ENCODE measurements around the gene SPCS2.
"Not testable (repeated sequence)": the region's sequence is repeated elsewhere in the genome, so short reads cannot be mapped to it uniquely, and the experiment has no call there.

SPCS2 gene

GRCh38 chr11:74988541-74989259 lies 39.6 kb downstream of the SPCS2 start, which contains the start of gene NEU3:
TSS of gene NEU3 (plus strand) at chr11:74988933. CDS start at chr11:74989061, 128 bp downstream.
- DNase-seq, result peak; percentile 40 to 89 (median 74)

DNA sequence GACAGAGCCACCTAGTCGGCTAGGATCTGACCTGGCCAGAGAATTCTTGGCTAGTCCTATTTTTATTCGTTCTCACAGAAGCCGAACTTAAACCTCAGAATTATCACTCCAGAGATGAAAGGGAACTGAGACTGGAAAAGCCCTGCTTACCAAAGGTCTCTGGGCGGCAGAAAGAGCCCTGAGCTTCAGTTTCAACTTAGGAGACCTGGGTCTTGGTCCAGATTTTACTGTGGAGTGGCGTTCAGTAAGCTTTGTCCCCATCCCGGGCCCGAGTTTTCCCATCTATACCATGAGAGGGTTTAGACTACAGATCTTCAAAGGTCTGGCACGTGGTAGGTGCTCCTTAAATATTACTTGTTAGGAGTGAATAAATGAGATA lies 40.2 kb downstream of the SPCS2 start:
- no peak for DNase-seq
- intact Hi-C loops (cut with DNase I), result no loop called here

More at GRCh38 chr11:74988541-74989259, 39.6 kb downstream of the SPCS2 start, which contains the start of gene NEU3:
- intact Hi-C loops (cut with DNase I), result no loop called here

DNA sequence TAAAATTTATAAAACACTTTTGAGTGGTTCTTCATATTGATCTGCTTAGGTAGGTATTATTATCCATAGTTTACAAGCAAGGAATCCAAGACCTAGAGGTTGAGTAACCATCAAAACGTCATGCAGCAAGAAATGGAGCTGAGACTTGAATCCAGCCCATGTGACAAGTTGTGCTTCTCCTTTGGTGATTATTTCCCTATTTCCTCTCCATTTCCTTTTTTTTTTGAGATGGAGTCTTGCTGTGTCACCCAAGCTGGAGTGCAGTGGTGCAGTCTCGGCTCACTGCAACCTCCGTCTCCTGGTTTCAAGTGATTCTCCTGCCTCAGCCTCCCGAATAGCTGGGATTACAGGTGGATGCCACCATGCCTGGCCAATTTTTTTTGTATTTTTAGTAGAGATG lies 41.1 kb downstream of the SPCS2 start:
- intact Hi-C loops (cut with DNase I); DNase-seq: not testable (repeated sequence)

DNA sequence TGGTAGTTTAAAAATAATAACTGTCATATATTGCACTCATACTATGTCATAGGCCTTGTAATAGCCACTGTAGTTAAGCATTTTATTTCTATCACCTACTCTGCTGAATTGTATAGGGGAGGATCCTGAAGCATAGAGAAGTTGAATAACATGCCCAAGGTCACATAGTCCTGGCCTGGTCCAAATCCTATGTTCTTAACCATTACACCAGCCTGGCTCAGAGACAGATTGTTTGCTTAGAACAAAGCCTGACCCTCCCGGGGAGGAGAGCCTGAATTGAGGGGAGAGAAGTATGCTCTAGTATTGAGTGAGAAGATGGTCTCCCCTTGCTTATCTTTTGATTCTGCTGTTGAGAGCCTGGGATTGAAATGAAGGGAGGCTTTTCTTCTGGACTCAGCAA lies 41.9 kb downstream of the SPCS2 start:
- intact Hi-C loops (cut with DNase I), result no loop called here
- DNase-seq, result no peak

DNA sequence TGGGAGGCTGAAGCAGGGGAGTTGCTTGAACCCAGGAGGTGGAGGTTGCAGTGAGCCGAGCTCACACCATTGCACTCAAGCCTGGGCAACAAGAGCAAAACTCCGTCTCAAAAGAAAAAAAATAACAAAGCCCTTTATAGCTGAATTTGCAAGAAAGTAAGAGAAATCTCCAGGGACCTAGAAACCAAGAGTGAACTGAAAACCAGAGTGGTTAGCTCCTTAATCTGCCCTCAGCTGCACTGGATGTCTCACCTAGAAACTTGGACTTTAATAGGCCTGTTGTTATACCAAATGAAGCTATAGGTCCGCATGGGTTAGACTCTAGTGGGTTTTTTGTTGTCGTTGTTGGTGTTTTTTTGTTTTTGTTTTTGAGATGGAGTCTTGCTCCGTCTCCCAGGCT lies 43.8 kb downstream of the SPCS2 start:
- intact Hi-C loops (cut with DNase I), result no loop called here
- no peak for DNase-seq

DNA sequence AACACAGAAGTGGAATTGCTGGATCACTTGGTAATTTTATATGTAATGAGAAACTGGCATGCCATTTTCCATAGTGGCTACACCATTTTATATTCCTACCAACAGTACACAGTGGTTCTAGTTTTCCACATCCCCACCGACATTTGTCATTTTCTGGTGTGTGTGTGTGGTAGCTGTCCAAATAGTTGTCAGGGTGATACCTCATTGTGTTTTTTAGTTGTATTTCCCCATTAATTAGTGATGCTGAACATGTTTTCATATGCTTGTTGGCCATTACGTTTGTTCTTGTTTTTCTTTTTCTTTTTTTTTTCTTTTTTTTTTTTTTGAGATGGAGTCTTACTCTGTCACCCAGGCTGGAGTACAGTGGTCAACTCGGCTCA lies 51.9 kb downstream of the SPCS2 start:
- intact Hi-C loops (cut with DNase I), result no loop called here
- no peak for DNase-seq

GRCh38 chr11:75001686-75002085 lies 52.6 kb downstream of the SPCS2 start:
- intact Hi-C loops (cut with DNase I), result no loop called here
- no peak for DNase-seq

DNA sequence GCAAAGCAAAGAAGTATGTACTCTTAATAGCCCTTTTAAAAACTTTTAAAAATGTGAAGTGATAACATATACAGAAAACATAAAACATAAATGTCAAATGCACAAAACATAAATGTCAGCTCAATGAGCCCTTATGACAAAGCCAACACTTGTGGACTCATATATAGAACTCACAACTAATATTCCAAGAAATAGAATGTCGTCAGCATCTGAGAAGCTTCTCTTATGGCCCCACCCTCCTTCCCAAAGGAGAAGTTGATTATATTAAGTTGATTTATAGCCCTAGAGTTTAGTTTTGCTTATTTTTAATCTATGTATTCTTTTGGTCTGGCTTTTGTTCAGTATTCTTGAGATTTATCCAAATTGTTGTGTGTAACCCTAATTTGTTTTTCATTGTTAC lies 53.5 kb downstream of the SPCS2 start:
- intact Hi-C loops (cut with DNase I), result no loop called here

GRCh38 chr11:75004215-75004614 lies 55.1 kb downstream of the SPCS2 start:
- DNase-seq, result no peak
- intact Hi-C loops (cut with DNase I), result no loop called here

More for the DNA sequence above, 53.5 kb downstream of the SPCS2 start:
- no peak for DNase-seq

GRCh38 chr11:75011357-75011756 lies 62.3 kb downstream of the SPCS2 start:
- no peak for DNase-seq
- intact Hi-C loops (cut with DNase I), result no loop called here

GRCh38 chr11:75011872-75012271 lies 62.8 kb downstream of the SPCS2 start:
- DNase-seq, result no peak
- intact Hi-C loops (cut with DNase I), result no loop called here

DNA sequence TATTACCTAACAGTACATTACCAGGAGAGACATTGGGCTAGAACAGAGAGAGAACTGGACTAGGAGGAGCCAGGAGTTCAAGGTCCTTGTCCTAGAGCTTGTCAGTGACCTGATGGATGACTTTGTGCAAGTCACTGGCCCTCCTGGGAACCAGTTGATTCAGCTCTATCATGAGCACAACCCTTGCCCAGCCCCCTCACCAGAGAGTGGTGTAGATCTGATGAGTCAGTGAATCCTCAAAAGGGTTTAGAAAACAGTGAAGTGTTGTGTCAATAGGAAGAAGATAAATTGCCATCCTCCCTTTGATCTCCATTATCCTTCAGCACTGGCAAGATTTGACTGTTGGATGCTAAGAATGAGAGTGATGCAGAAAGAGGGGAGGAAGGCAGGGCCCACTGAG lies 64.0 kb downstream of the SPCS2 start:
- intact Hi-C loops (cut with DNase I), result no loop called here
- DNase-seq, result no peak

GRCh38 chr11:75014129-75014528 lies 65.1 kb downstream of the SPCS2 start:
- intact Hi-C loops (cut with DNase I), result no loop called here
- peak in 1 of 42 donors; percentile 3 for DNase-seq

- DNase-seq; intact Hi-C loops (cut with DNase I): not testable (repeated sequence)
Observed at GRCh38 chr11:75019200-75019599, 70.1 kb downstream of the SPCS2 start.

GRCh38 chr11:75020328-75020727 lies 71.3 kb downstream of the SPCS2 start:
- intact Hi-C loops (cut with DNase I), result loop anchor here (5.0 to 10.0 kb wide), 2 partner anchors 86 to 227 kb away; no protein-coding TSS in a partner anchor
- DNase-seq, result not testable (repeated sequence)

DNA sequence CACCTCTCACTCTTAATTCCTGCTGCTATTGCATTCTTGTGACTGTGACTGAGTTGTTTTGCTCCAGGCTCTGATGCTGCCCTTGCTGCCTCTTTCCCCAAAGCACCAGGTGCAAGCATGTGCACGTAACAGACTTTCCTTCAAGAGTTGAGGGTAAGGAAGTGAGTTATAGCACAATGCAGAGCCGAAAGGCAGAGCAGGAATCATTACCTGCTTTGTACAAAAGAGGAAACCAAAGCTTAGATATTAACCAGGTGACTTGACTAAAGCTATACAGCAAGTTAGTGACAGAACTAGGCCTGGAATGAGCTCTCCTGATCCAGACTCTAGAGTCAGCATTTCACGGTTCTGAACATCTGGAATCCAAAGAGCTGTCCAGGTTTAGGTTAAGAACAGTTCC lies 73.2 kb downstream of the SPCS2 start:
- no peak for DNase-seq
- intact Hi-C loops (cut with DNase I), result loop anchor here (5.0 to 10.0 kb wide), 2 partner anchors 87 to 225 kb away; no protein-coding TSS in a partner anchor

DNA sequence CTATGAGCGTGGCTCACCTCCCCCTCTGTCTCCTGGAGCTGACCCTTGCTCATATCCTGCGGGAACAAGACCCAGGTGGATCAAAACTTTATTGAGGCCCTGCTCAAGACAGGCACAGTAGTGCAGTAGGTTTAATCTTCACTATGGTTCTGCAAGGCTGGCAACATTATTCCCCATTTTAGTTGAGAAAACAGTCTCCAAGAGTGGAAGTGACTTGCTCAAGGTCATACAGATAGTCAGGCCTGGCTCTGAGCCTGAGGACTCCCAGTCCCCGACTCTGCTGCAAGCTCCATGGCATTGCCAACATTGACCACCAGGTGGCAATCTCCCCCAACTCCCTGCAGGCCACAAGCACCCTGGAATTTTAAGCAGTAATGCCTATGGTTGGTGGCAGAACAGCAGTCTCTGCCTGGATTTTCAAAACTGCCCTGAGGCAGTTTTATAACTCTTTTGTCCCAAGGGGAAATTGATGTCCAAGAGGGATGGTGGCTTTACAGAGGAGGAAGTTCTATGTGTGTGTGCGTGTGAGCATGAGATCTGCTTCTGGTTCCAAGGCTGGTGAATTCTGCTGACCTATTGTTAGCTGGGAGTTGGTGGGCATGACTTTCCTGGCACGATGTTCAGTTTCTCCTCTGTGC lies 73.8 kb downstream of the SPCS2 start:
- peak; percentile 42 to 94 (median 86) for DNase-seq
- intact Hi-C loops (cut with DNase I), result loop anchor here (5.0 to 10.0 kb wide), 2 partner anchors 88 to 224 kb away; no protein-coding TSS in a partner anchor

DNA sequence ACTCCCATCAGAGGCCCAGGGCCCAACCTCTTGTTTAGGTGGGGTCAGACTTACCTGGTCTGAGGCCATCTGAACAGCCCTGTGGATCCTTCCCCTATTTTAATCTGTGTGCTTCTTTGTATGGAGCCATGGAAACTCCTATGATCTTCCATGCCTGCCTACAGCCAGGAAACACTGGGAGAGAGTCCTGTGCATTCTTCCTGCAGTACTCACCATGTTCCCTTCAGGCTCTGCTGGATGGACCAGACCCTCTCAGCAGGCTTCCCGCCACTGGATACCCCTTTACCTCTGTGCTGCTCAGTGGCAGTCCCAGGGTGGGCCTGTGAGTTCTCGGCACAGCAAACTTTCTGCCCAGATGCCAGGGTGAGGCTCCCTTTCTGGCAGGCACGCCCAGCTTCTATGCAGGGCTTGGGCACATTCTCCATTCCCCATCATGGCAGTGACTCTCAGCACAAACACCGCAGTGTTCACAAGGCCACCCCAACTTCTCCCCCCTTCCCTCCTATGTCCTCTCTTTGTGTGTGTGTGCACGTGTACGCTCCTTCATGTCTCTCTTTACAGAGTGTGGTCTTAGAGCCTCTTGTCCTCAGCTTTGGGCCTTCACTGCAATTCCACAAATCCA lies 74.5 kb downstream of the SPCS2 start:
- DNase-seq, result peak in 20 of 42 donors; percentile 13 to 61 (median 35)
- intact Hi-C loops (cut with DNase I), result loop anchor here (5.0 to 10.0 kb wide), 2 partner anchors 89 to 224 kb away; no protein-coding TSS in a partner anchor

GRCh38 chr11:75024068-75024449 lies 75.0 kb downstream of the SPCS2 start:
- intact Hi-C loops (cut with DNase I), result loop anchor here (5.0 to 10.0 kb wide), 2 partner anchors 89 to 223 kb away; no protein-coding TSS in a partner anchor
- peak in 30 of 42 donors; percentile 18 to 79 (median 46) for DNase-seq

DNA sequence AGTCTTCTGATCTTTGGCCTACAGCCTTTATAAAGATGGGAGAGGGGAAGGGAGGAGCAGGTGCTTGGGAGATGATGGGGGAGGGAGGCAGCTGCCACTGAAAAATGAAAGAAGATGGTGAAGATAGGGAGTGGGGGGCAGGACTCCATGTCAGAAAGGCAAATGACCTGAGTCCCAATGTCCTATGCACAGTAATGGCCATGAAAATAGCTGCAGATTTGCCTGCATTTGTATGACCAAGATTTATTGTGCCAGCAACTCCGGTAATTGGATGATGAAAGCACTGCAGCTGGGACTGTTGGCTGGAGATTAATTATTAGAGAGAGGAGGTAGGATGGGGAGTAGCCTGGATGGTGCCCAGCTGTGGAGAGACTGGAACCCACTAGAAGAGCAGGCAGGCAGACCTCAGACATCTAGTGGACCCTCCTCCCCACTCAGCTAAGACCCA lies 75.7 kb downstream of the SPCS2 start:
- peak in 31 of 42 donors; percentile 10 to 76 (median 42) for DNase-seq
- intact Hi-C loops (cut with DNase I), result loop anchor here (5.0 to 10.0 kb wide), 2 partner anchors 90 to 223 kb away; no protein-coding TSS in a partner anchor

Measured in head of caudate nucleus (tissue), 42 donors.